NCI-H1105 treated with DMSO at 0.1 percent for 48 hours (cell line): Measurements from ENCODE around the gene LRWD1.
"Not testable (repeated sequence)": the region's sequence is repeated elsewhere in the genome, so short reads cannot be mapped to it uniquely, and the experiment has no call there.

Experiments used
- DNase-seq: peaks from one replicate; lab custom pipeline; 2025; lab: John Stamatoyannopoulos, UW

The LRWD1 gene

GRCh38 chr7:102468478-102469350 is 3.9 kb downstream of the LRWD1 start:
- DNase-seq = no peak

GRCh38 chr7:102469351-102469971 is 4.7 kb downstream of the LRWD1 start:
- no peak for DNase-seq

DNA sequence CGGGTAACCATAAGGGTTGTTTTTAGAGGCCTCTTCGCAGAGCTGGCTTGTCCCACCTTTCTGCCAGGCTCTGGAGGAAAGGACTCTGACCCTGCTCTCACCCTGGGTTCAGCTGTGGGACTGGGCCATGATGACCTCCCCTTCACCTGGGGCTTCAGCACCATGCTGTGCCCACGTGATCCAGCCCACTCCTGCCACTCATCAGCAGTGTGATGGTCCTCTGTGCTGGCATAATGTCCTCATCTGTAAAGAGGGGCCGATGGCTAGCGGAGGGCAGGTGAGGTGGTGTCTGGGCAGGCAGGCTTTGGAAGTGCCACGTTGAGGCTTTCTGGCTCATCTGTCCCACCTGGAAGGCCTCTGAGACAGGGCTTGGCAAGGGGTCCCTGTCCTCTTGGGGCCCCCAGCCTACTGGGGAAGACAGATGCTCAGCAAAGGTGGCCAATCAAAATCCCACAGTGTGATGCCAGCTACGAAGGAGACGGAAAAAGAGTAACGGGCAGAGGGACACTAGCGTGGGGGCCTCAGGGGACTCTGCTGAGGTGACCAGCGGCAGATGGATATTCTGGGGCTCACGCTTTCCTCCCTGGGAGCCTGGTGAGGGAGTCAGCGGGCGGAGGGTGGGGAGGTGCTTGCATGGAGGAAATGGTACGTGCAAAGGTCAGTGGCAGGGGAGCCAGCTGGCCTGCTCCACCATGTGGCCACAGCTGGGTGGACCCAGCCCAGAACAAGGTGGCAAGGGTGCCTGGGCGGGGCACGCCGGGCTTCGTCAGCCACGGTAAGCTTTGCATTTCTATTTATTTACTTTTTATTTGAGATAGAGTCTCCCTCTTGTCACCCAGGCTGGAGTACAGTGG is 5.4 kb downstream of the LRWD1 start:
- DNase-seq = no peak

- no peak for DNase-seq
These were observed 7.0 kb downstream of the LRWD1 start for GRCh38 chr7:102471791-102472125.

DNA sequence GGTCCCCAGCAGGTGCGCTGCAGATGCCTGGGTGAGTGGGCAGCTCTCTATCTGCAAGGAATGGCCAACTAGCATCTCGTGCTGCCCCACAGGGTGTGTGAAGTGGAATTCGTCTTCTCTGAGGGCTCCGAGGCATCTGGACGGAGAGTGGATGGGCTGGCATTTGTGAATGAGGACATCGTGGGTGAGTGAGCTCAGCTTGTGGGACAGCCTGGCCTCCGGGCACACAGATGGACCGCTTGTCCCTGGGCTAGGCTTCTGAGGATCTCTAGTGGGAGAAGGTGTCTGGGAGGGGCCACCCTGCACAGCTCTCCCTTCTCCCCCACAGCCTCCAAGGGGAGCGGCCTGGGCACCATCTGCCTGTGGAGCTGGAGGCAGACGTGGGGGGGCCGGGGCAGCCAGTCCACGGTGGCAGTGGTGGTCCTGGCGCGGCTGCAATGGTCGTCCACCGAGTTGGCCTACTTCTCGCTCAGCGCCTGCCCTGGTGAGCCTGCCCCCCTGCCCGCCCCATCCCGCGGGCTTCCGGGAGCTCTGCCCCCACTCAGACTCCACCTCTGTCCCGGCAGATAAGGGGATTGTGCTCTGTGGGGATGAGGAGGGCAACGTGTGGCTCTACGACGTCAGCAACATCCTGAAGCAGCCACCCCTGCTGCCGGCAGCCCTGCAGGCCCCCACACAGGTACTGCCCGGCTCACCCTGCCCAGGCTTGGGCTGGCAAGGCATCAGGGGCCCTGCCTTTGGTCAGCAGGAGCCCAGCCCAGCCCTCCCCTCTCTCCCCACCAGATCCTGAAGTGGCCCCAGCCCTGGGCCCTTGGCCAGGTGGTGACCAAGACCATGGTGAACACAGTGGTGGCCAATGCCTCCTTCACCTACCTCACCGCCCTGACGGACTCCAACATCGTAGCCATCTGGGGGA is 7.6 kb downstream of the LRWD1 start:
- DNase-seq = no peak

- DNase-seq = no peak
These were observed 8.6 kb downstream of the LRWD1 start for GRCh38 chr7:102473271-102473991.

DNA sequence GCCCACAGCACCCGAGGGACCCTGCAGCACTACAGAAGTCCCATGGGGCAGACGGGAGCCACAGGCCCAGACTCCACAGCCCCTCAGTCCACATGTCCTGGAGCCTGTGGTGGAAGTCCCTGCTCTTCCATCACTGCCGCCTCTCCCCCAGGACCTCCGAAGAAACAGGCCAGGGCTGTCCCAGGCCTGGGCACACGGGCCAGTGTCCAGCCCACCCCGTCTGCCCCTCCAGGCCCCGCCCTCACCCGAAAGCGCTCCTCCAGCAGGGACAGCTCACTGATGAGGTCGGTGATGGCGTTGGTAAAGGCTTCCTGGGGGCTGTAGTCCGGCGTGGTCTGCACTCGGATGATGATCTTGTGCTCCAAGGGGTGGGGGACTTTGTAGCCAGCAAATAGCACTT is 9.3 kb downstream of the LRWD1 start:
- not testable (repeated sequence) for DNase-seq

DNA sequence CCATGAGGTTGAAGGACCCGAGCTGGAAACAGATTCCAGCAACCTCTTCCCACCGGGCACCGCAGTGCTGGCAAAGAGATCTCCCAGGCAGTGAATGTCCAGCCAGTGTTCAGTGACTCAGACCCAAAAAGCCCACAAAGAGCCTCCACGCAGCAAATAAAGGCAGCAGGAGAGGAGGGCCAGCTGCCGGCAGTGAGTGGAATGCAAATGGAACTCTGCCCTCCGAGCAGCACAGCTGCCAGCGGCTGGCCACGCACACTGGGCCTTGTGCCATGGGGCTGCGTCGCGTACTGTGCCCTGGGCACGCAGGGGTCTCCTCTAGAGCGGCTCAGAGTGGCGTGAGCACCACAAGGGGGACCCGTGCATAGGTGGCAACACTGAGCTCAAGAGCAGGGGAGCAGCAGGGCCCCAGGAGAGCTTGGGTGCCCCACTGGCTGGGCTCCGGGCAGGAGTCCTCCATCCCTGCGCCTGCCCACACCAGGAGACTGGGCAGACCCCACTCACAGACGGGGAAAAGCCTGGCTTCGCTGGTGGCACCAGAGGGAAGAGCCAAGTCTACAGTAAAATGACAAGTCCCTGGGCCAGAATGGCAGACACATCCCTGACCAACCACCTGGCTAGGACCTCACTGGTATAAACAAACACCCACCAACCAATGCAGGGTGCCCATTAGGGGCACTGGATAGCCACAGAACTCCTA is 10.1 kb downstream of the LRWD1 start:
- DNase-seq = not testable (repeated sequence)

DNA sequence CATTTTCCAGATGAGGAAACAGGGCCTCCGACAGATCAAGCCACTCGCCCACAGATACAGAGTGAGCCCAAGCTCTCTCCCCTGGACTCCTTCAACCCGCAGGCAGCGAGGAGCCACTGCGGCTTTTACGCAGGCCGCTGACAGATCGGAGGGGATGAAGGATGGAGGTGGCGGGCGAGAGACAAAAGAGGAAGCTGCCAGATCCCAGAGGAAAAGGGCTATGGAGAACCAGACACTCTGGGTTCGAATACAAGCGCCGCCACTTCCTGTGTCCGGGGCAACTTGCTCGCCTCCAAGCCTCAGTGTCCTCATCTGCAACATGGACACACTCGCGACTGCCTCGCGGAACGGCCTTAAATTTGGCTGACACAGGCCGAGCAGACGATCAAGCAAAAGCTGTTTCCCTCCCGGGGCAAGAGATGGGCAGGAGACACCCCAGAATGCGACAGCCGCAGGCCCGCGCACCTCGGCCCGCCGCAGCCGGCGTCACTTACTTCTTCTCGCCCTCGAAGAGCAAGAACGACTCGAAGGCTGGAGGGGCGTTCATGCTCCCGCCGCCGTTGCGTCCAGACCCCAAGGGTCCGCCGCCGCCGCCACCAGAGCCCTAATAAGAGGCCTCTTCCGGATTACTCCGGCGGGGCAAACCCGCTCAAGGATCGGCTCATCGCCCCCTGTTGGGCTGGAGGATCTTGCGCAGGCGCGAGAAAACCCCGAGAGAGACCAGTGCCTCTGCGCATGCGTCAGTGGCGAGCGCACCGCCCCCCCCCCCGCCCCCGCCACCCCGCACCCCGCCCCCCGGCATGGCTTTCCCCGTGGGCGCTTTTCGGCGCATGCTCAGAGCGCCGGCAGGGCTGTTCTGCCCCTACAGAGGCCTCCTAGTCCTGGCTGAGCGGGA is 13.8 kb downstream of the LRWD1 start, which contains the start of gene POLR2J:
Gene POLR2J, minus strand, starts transcription at position 609 of the 895 bp plus-strand sequence. Its CDS starts 62 bp downstream, at position 547.
- DNase-seq = not testable (repeated sequence)

- DNase-seq = not testable (repeated sequence)
These were observed 14.4 kb downstream of the LRWD1 start for GRCh38 chr7:102479209-102479584.

- not testable (repeated sequence) for DNase-seq
These were observed 15.3 kb downstream of the LRWD1 start for GRCh38 chr7:102479982-102480637.

DNA sequence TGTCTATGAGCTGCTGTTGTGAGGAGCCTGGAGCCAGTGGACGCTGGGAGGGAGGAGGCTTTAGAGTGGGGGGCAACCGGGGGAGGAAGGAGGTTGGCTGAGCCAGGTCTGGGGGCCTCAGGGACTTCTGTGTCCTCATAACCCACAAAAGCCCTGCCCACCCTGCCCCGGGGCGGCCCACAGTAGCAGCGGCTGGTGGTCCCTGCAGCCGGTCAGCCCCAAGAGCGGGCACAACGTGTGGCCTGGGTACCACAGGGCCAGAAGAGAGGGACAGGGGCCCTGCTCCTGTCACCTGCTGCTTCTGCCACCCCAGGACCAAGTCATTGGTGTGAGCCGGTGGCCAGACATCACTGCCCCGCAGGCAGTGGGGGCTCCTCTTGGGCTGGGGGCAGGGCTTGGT is 17.2 kb downstream of the LRWD1 start:
- DNase-seq = not testable (repeated sequence)

GRCh38 chr7:102484317-102484716 is 19.5 kb downstream of the LRWD1 start:
- DNase-seq = not testable (repeated sequence)

DNA sequence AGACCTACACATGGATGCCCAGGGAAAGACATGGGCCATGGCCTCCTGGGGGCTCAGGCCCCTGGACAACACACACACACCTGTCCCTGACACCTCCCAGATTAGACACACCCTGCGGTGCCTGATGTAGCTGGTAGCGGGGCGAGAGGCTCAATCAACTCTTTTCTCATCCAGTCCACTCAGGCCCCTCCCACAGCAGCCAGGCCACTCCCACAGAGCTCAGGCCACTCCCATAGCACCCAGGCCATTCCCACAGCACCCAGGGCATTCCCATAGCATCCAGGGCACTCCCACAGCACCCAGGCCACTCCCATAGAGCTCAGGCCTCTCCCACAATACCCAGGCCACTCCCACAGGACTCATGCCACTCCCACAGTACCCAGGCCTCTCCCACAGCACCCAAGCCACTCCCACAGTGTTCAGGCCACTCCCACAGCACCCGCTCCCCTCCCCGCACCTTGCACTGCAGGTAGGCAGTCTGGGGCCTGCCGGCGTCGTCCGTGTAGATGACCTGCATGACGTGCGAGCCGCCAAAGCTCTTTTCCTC is 25.8 kb downstream of the LRWD1 start:
- DNase-seq = not testable (repeated sequence)

DNA sequence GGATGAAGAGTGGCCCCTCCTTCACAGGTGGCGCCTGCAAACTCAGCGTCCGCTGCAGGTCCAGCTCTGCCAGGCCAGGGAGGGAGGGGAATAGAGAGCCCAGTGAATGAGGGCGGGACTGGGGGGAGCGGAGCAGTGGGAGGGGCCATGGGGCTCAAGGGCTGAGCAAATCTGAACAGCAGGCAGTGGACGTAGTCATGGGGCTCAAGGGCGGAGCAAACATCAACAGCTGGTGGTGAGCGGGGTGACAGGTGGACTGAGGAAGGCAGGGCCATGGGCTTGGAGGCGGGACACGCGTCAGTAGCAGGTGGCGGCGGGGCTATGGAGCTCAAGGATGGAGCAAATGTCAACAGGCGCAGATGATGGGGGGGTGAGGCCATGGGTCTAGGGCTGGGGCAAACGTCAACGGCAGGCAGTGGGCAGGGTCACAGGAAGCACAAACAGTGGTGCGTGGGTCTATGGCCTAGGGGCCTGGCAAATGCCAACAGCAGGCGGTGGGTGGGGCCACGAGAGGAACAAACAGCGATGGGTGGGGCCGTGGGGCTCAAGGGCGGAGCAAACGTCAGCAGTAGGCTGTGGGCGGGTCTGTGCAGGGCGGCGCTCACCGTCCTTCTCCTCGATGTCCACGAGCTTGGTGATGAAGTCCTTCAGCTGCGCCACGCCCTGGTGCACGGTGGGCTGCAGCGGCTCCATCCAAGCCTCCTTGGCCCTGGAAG is 28.6 kb downstream of the LRWD1 start:
- DNase-seq = not testable (repeated sequence)

DNA sequence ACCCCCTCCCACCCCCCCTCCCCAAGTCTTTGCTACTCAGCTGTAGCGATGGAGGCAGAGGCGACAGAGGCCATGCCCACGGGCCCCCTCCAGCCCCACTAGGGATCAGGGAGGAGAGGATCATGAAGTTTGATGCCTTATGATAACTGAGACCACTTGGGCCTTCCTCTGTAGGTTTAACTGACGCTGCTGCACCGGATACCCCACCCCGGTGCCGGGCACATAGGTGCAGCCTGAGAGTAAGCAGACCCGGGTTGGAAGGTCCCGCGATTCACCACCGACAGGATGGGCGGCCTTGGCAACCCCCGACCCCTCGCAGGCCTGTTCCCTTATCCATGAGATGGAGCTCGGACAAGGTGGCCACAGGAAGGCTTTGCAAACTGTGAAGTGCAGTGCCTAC is 29.2 kb downstream of the LRWD1 start:
- DNase-seq = not testable (repeated sequence)

DNA sequence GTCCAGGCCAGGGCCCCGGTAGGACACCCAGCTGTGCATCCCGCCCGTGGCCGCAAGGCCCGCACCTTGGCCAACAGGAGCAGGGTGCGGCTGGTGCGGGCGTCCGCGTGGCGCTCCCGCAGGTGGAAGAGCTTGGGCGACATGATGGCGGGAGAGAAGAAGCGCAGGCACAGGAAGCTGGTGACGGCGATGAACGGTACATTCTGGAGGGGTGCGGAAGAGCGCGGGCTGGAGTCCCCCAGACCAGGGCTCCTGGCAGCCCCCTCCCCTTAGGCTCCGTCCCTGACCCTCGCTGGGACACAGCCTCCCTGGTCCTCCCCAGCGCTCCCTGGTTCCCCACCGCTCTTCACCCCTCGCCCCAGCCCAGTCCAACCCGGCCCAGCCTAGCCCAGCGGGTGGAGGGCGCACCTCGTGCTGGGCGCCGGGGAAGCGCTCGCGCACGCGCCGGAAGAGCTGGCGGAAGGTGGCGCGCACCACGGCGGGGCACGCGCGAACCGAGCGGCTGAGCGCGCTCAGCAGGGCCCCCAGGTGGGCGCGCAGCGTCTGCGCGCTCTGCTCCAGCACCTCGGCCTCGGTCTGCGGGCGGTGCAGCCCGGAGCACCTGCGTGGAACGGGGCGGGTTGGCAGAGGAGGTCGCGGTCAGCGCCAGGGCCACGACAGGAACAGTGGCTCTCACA is 29.8 kb downstream of the LRWD1 start:
- not testable (repeated sequence) for DNase-seq
